ENCODE results near the gene TMEM181.
"Not testable (repeated sequence)": the region's sequence is repeated elsewhere in the genome, so short reads cannot be mapped to it uniquely, and the experiment has no call there.

Gene TMEM181, protein sequence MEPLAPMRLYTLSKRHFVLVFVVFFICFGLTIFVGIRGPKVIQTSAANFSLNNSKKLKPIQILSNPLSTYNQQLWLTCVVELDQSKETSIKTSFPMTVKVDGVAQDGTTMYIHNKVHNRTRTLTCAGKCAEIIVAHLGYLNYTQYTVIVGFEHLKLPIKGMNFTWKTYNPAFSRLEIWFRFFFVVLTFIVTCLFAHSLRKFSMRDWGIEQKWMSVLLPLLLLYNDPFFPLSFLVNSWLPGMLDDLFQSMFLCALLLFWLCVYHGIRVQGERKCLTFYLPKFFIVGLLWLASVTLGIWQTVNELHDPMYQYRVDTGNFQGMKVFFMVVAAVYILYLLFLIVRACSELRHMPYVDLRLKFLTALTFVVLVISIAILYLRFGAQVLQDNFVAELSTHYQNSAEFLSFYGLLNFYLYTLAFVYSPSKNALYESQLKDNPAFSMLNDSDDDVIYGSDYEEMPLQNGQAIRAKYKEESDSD

DNA sequence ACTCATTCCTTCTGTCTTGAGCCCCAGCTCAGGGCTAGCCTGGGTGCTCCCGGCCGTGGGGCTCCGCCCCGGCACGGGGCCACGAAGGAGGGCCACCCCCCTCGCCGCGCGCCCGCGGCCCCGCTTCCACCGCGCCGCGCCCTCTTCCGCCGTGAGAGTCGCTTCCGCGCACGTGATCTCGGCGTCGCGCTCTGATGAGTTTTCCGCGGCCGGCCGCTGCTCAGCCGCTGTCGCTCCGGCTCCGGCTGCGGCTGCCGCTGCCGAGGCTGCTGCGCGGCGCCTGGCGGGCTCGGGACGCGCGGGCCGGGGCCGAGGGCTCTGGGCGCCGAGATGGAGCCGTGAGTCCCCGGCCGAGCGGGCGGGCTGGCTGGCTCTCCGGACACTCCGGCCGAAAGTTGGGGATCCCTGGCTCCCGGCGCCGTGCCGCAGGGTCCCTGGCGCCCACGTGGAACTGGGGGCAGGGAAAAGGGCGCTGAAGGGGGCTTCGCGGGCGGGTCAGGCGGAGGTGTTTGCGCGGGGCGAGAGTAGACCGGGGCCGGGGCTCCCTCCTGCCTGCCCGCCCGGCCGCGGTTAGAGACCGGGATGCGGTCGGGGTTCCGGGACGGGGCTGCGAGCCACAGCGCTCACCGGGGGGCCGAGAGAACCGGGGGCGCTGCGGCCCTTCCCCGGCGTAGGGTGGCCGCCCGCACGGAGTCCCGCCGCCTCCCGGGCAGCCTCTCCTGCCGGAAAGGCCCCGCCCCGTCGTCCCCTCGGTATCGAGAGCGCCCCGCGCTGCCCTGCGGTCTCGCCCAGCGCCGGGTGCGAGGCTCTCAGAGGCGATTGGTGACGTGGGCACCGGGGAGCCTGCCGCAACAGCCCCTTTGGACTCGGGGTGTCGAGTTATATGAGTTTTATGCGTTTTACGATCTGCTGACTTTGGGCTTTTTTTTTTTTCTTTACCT lies at the start of gene TMEM181:
TMEM181 (plus strand) TSS at position 197 of the 941 bp plus-strand sequence; CDS start at position 331, 134 bp downstream.
- peak; percentile 56 to 84 for DNase-seq (ENCODE audit: extremely low read depth in 1 of 2, low read depth in 1 of 2)

DNA sequence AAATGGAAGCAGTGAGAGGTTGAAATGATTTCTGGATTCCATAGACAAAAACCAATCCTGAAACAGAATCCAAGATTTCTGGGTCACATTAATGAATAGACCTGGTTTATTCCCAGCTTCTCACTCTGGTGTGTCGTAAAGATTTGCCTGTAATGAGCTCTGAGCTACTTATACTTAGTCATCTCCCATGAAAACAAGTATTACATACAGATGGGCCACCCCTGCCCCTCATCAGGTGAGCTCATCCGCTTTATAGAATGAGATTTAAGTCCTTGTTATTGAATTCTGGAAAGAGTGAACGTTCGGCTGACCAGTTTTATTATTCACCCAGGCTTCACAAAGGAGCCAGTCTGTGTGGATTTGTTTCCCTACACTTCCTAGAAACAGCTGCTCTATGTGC lies 47.1 kb upstream of the TMEM181 start:
- DNase-seq (ENCODE audit: extremely low read depth in 1 of 2, low read depth in 1 of 2): no peak

DNA sequence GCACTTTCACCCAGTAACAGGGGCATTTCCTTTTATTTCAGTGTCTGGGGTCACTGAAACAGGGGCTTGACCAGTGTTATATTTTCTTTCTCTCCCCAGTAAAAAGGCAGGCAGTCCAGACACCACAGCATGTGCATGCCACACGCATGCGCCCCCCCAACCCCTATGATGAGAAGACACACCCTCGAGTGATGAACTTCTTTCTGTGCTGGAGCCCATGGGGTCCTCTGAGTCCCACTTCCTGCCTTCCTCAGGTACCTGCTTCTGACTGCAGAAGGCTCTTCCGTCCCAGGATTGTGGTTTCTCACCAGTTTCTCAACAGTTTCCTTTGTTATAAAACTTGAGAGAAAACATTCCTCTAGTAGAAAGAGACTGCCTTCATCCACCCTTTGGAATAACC lies 45.7 kb upstream of the TMEM181 start:
- no peak for DNase-seq (ENCODE audit: extremely low read depth in 1 of 2, low read depth in 1 of 2)

DNA sequence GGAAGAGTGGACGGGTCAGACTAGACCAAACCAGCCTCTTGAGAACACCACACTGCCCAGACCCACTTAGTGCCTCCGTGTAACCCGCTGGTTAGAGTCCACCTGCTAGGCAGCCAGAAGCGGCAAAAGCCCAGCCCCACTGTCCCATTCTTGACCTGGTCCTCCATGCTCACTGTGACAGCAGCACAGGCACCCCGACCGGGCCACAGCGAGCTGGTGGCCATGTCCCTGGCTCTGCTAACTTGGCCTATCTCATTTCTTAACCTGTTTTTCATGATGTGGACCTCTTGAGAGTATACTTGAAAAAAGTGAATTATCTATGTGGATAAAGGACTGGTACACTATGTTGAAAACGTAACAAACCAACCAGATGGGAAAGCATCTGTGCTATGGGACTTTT lies 44.9 kb upstream of the TMEM181 start:
- no peak for DNase-seq (ENCODE audit: extremely low read depth in 1 of 2, low read depth in 1 of 2)

DNA sequence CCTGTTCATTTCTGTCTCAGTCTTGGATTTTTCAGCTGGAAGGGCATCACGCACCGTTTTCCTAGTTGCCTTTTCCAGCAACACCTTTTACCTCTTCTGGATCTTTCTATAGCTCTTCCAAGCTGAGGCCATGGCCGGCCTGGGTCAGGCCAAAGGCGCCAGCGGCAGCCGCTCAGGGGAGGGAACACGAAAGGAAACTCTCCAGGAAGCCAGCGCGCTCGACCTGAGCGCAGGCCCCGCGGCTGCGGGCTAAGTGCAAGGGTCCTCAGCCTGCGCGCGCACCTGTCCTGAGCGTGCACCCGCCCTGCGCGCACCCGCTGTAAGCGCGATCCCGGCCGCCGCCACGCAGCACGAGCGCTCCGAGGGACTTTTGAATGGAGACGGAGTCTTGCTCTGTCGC lies 43.8 kb upstream of the TMEM181 start:
- no peak for DNase-seq (ENCODE audit: extremely low read depth in 1 of 2, low read depth in 1 of 2)

DNA sequence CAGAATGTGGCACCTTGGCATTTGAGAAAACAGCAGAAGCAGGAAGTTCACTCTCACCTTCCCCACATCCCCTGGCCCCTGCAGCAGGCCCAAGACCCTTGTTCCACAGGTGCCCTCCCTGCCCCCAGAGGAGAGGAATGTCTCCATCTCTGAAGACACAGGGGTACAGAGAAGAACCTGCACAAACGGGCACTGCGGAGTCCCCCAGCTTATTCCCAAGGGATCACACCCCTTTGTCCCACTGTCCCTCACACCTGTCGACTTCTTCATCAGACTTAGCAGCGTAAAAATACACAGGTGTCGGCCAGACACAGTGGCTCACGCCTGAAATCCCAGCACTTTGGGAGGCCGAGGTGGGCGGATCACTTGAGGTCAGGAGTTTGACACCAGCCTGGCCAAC lies 42.9 kb upstream of the TMEM181 start:
- no peak for DNase-seq (ENCODE audit: extremely low read depth in 1 of 2, low read depth in 1 of 2)

DNA sequence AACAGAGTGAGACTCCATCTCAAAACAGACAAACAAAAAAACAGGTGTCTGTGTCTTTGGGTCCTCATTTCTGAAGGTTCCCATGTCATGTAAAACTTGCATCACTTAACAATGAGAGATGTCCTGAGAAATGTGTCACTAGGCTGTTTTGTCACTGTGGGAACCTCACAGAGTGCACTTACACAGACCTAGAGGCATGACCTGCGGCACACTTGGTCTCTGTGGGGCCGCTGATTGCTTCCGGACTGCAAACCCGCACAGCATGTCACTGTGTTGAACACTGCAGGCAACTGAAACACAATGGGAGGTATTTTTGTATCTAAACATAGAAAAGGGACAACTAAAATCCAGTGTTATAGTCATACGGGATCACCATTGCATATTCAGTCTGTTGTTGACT lies 42.3 kb upstream of the TMEM181 start:
- no peak for DNase-seq (ENCODE audit: extremely low read depth in 1 of 2, low read depth in 1 of 2)

DNA sequence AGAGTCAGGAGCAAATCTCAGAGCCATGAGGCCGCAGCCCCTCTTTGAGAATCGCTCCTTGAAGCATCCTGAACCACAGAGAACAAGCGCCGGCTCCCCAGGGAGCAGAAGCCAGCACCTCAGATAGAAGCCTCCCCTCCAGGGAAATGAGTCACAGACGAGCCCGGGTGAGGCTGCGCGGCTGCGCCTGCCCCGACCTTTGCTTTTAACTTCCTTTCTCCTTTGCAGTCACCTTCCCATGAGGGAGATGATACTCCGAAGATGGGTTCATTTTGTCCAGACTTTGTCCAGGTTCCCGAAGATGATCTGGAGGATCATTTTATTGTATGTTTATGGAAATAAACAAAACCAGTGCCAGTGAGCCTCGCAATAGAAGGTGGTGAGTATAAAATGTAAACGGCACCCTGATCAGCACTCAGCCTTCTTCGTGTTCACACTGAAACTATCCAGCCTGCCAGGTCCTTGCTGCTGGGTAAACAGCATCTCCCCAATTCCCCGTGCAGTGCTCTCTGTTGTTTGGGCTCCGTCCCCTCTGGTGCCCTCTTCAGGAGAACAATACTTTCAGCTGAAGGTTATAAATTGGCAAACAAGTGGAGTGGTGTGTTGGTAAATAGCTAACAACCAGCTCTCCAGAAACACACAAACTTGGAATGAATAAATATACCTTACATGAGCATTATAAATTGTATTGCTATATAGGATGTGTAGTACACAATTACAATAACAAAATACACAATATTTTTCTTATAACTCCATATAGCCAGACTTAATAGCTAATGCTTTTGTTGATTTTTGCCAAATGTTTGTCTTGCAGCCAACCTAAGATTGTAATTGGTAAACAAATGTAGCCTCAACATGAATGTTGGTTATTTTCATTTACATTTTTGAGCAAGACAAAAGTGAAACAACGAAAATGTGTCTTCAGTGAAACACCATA lies 41.4 kb upstream of the TMEM181 start:
- DNase-seq (ENCODE audit: extremely low read depth in 1 of 2, low read depth in 1 of 2): no peak

DNA sequence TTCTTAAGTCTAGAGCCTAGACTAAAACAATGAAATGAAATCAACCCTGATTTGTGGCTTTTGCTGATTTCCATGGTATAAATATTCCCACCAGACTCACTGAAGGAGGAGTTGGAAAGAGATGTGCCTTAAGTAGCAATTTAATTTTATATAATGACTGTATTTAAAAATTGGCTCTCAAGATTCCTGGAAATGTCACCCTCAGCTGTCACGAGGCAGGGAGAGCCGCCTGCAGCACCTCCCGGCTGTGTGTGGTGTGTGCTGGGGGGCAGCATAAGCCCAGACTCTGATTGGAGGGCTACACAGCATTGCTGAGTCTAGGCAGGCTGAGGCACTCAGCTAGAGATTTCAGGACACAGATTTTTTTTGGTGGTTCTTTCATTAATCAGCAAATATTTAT lies 40.6 kb upstream of the TMEM181 start:
- no peak for DNase-seq (ENCODE audit: extremely low read depth in 1 of 2, low read depth in 1 of 2)

DNA sequence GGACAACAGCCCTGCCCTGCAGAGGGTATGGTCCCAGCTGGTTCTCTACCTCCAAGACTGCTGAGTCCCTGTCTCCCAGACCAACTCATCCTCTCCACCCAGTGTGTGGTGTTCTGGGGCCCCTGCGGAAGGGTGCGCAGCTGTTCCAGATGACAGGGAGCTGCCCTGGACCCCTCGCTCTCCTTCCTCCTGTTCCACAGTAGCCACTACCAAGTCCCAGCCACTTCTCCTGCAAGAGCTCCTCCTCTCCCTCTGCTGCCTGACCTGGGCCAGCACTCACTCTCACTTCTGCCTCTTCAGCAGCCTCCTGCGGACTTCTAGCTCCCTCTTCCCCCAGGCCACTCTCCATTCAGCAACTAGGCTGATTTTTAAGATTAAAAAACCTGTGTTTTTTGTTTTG lies 40.1 kb upstream of the TMEM181 start:
- no peak for DNase-seq (ENCODE audit: extremely low read depth in 1 of 2, low read depth in 1 of 2)

DNA sequence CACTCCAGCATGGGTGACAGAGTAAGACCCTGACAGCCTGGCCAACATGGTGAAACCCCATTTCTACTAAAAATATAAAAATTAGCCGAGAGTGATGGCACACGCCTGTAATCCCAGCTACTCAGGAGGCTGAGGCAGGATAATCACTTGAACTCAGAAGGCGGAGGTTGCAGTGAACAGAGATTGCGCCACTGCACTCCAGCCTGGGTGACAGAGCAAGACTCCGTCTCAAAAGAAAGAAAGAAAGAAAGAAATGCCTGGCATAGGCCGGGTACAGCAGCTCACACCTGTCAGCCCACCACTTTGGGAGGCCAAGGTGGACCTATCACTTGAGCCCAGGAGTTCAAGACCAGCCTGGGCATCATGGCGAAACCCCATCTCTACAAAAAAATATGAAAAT lies 38.9 kb upstream of the TMEM181 start:
- DNase-seq (ENCODE audit: extremely low read depth in 1 of 2, low read depth in 1 of 2): not testable (repeated sequence)

DNA sequence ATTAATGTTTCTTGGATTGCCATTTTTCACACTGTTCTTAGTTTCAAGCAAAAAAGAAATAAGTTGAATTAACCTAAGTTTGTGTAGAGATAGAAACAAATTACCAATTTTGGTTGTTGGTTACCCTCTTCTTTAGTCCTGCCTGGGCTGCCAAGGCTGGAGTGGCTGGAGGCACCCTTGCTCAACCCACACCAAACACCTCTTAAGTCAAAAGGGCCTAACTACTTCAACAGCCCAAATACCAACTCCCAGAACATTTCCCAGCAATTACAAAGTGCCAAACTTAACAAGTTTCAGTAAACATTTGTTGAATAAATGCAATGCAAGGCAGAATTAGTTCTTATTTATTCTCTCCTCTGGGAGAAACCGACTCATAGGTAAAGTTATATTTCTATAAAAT lies 38.1 kb upstream of the TMEM181 start:
- no peak for DNase-seq (ENCODE audit: extremely low read depth in 1 of 2, low read depth in 1 of 2)

DNA sequence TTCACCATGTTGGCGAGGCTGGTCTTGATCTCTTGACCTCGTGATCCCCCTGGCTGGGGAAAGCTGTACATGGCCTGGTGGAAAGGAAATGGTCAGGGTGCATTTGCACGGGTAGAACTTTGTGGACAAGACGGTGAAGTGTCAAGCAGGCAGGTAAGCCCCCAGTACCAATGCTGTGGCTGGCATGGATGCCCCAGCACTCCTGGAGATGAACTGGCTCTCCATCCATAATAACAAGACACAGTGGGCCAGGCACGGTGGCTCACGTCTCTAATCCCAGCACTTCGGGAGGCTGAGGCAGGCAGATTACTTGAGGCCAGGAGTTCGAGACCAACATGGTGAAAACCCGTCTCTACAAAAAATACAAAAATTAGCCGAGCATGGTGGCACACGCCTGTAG lies 37.3 kb upstream of the TMEM181 start:
- DNase-seq (ENCODE audit: extremely low read depth in 1 of 2, low read depth in 1 of 2): no peak

DNA sequence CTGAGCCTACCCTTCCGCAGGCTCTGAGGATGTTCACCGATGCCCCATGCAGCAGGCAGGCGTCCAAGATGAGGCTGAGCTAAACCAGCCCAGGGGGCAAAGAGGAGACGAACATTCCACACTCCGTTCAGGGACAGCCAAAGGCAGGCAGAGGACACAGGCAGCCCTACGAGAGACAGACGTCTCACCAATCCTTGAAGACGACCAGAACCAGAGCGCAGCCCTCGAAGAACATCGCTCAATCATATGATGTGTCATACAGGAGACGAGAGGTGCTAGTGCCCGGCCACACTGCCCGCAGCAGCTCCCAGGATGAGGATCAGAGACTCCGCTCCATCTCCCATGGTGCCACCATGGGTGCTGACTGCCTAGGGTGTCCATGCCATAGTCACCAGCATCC lies 35.6 kb upstream of the TMEM181 start:
- no peak for DNase-seq (ENCODE audit: extremely low read depth in 1 of 2, low read depth in 1 of 2)

DNA sequence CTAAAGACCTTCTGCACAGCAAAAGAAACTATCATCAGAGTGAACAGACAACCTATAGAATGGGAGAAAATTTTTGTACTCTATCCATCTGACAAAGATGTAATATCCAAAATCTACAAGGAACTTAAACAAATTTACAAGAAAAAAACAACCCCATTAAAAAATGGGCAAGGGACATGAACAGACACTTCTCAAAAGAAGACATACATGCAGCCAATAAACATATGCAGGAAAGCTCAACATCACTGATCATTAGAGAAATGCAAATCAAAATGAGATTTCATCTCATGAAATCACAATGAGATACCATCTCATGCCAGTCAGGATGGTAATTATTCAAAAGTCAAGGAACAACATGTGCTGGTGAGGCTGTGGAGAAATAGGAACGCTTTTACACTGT lies 32.0 kb upstream of the TMEM181 start:
- DNase-seq (ENCODE audit: extremely low read depth in 1 of 2, low read depth in 1 of 2): not testable (repeated sequence)

DNA sequence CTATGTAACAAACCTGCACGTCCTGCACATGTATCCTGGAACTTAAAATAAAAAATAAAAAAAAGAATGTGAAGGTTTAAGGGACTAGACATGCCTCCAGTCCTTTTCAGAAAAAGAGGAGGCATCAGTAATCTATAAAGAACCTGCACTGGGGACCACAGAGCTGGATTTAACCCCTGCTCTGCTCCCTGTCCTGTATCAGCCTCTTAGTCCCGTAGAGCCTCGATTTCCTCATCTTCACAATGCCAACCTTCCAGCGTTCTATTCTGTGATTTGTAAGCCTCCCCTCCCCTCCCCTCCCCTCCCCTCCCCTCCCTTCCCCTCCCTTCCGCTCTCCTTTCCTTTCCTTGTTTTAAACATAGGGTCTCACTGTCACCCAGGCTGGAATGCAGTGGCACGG lies 31.1 kb upstream of the TMEM181 start:
- no peak for DNase-seq (ENCODE audit: extremely low read depth in 1 of 2, low read depth in 1 of 2)

DNA sequence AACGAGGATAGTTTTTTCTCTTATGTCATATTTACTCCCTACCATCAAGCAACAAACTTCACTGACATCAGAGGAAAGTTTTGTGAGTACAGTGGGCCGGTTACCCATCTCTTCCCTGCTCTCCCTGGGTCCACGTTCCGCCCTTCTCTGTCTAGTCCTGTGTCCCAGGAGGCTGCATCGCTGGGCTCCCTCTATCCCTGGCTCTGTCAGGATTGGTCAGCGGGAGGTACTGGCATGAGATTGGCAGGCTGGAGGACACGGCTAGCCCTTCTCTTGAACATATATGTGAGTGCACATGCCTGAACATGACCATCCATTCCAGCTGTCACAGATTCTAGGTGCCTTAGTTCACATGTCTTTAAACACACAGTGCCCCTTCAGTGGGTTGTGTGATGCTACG lies 30.3 kb upstream of the TMEM181 start:
- DNase-seq (ENCODE audit: extremely low read depth in 1 of 2, low read depth in 1 of 2): no peak

DNA sequence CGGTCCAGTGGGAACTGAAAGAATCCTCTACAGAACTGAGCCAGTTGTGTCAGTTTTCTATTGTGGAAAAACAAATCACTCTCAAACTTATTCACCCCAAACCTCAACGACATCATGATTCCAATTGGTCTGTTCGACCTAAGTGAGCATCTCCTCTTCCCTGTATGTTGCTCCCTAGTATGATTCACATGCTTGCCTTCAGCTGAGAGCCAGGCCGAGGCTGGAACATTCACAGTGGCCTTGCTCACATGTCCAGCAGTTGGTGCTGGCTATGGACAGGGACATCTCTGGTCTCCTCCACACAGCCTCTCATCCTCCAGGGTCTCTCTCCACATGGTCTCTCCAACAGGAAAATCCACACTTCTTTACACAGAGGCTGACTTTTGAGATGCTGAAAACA lies 28.3 kb upstream of the TMEM181 start:
- no peak for DNase-seq (ENCODE audit: extremely low read depth in 1 of 2, low read depth in 1 of 2)

DNA sequence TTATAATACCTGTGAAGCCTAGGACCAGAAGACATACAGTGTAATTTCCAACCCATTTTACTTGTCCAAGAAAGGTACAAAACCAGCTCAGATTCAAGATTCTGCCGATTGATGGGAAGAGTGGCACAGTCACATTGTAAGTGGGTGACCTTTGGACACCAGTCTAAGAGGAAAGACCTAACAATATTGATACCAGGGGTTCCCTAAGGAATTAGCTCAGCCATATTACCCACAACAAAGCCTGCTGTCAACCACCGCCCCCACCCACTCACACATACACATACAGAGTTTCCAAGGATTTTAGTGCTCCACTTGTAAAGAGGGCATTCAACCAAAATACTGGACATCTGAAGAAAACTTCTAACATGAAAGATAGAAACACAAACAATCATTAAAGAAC lies 27.9 kb upstream of the TMEM181 start:
- DNase-seq (ENCODE audit: extremely low read depth in 1 of 2, low read depth in 1 of 2): no peak

DNA sequence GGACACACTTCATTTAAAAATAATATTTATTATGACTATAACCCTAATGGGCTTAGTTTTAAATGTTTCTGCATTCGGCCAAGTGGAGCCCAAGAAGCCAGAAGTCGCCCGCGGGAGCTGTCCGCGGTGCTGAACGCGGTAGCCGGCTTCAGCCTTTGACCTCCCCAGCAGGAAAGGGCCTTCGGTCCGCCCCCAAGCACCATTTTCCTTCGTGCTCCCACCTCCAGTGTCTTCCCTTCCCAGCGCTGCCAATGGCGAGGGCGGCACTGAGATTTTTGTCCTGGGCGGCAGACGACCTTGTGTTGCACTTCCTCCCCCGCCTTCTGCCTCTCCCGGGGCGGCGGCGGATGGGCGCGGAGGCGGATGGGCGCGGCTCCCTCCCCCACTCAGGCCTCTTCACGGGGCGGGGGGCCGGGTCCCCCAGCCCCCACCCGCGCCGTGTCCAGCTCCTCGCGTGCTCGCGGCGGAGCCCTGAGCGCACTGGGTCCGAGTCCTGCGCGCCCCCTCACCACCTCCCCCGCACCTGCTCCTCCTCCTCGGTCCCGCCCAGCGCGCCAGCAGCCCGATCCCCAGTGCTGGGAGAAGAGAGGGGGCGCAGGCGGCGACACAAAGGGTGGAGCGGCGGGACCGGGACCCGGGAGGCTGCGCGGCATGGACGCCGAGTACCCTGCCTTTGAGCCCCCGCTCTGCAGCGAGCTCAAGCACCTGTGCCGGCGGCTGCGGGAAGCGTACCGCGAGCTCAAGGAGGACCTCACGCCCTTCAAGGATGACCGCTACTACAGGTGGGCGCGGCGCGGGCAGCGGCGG lies 23.6 kb upstream of the TMEM181 start:
- DNase-seq (ENCODE audit: extremely low read depth in 1 of 2, low read depth in 1 of 2): peak in 1 of 2 donors; percentile 53

All from activated CD8-positive, alpha-beta memory T cell treated with anti-CD3 and anti-CD28 coated beads for 1 hour (primary cell).